HEK293T (cell line): ENCODE data around the gene SORCS3.

Source experiments
- FOXA1 ChIP-seq: fragments of 450-650 bp; IDR thresholded peaks from 2 replicates; pipeline ENCODE4 v1.6.1; 2016; ENCODE audit warnings: mild to moderate bottlenecking
- HDGF ChIP-seq: fragments of 450-650 bp; IDR thresholded peaks from 2 replicates; pipeline ENCODE4 v1.6.1; 2017; ENCODE audit warnings: antibody characterized with exemption, borderline replicate concordance
- L3MBTL2 ChIP-seq: fragments of 450-650 bp; conservative IDR thresholded peaks from 2 replicates; pipeline ENCODE4 v1.6.1; 2016; ENCODE audit warnings: mild to moderate bottlenecking
- PKNOX1 ChIP-seq: fragments of 450-650 bp; IDR thresholded peaks from 2 replicates; pipeline ENCODE4 v1.6.1; 2016
- SP1 ChIP-seq: fragments of 450-650 bp; IDR thresholded peaks from 2 replicates; pipeline ENCODE4 v1.6.1; 2017
- SUZ12 ChIP-seq: fragments of 450-650 bp; IDR thresholded peaks from 2 replicates; pipeline ENCODE4 v1.6.1; 2016; ENCODE audit warnings: mild to moderate bottlenecking
- TARDBP ChIP-seq: fragments of 450-650 bp; IDR thresholded peaks from 2 replicates; pipeline ENCODE4 v1.6.1; 2016

- TF ChIP-seq HDGF (no peak), SUZ12 (no peak), TARDBP (no peak), FOXA1 (no peak), PKNOX1 (no peak), SP1 (no peak), L3MBTL2 (no peak)
Measured at GRCh38 chr10:105181626-105182025, 540.5 kb downstream of the SORCS3 start.
